ENCODE data around the gene CFAP99. TPM values are rescaled to one million over a fixed set of nuclear protein-coding genes. Genes with fewer than 3 reads are reported as not detected.
A peak's percentile ranks its signal among the peaks of the same experiment; 100 is the strongest.
"Not testable (repeated sequence)": the region's sequence is repeated elsewhere in the genome, so short reads cannot be mapped to it uniquely, and the experiment has no call there.

CFAP99 gene
- total and polyA plus RNA-seq, 5 experiments from 2014 or later, result 0.05 TPM; not detected in 4

GRCh38 chr4:2383220-2383631, 35.5 kb upstream of the CFAP99 start:
- H3K9me3 Mint-ChIP-seq, H3K27ac Mint-ChIP-seq, H3K4me3 Mint-ChIP-seq, H3K36me3 Mint-ChIP-seq, H3K4me1 Mint-ChIP-seq, H3K27me3 Mint-ChIP-seq, POLR2A ChIA-PET, DNase-seq, ATAC-seq: not testable (repeated sequence)

- POLR2A ChIA-PET, result no interaction called here
- Mint-ChIP-seq H3K27me3 (peaks cover 0 to 5% (median 0%) of the 10 kb centered on the region in 5 donors), H3K4me3 (no peak overlapping the region), H3K27ac (peak overlapping the region in 1 of 10 donors; percentile 33), H3K36me3 (peaks cover 0 to 5% (median 4%) of the 10 kb centered on the region in 3 donors), H3K9me3 (peaks cover 0 to 8% (median 0%) of the 10 kb centered on the region in 9 donors), H3K4me1 (peaks cover 0 to 5% (median 1%) of the 10 kb centered on the region in 4 donors)
- ATAC-seq, result no peak
- no peak for DNase-seq
These were observed 35.0 kb upstream of the CFAP99 start for GRCh38 chr4:2383760-2384159.

- Mint-ChIP-seq H3K27ac (peak overlapping the region in 1 of 10 donors; percentile 48), H3K36me3 (peaks cover 0 to 5% (median 4%) of the 10 kb centered on the region in 3 donors), H3K27me3 (peaks cover 0 to 10% (median 0%) of the 10 kb centered on the region in 5 donors), H3K9me3 (peaks cover 0 to 8% (median 0%) of the 10 kb centered on the region in 9 donors), H3K4me1 (peaks cover 0 to 8% (median 1%) of the 10 kb centered on the region in 4 donors), H3K4me3 (no peak overlapping the region)
- ATAC-seq, result no peak
- POLR2A ChIA-PET, result no interaction called here
- no peak for DNase-seq
These were observed 34.5 kb upstream of the CFAP99 start for GRCh38 chr4:2384245-2384644.

- DNase-seq (no peak), ATAC-seq (no peak)
These were observed 33.2 kb upstream of the CFAP99 start for GRCh38 chr4:2385516-2385915.

GRCh38 chr4:2386717-2387116, 32.0 kb upstream of the CFAP99 start:
- DNase-seq (no peak), ATAC-seq (no peak)
- POLR2A ChIA-PET, result no interaction called here
- H3K36me3 Mint-ChIP-seq, result no peaks in the 10 kb centered on the region
- H3K27me3 Mint-ChIP-seq, result peaks cover 4 to 30% (median 7%) of the 10 kb centered on the region in 5 donors
- no peak overlapping the region for H3K4me3 Mint-ChIP-seq
- H3K9me3 Mint-ChIP-seq, result no peaks in the 10 kb centered on the region
- H3K4me1 Mint-ChIP-seq, result peaks cover 6 to 23% (median 11%) of the 10 kb centered on the region in 4 donors
- no peak overlapping the region for H3K27ac Mint-ChIP-seq

More at GRCh38 chr4:2385516-2385915, 33.2 kb upstream of the CFAP99 start:
- H3K36me3 Mint-ChIP-seq, result peaks cover 0 to 5% (median 4%) of the 10 kb centered on the region in 3 donors
- peaks cover 0 to 20% (median 2%) of the 10 kb centered on the region in 5 donors for H3K27me3 Mint-ChIP-seq
- H3K4me1 Mint-ChIP-seq, result peaks cover 0 to 12% (median 3%) of the 10 kb centered on the region in 4 donors
- POLR2A ChIA-PET, result no interaction called here
- H3K4me3 Mint-ChIP-seq, result no peak overlapping the region
- peak overlapping the region in 4 of 10 donors; percentile 61 to 83 (median 66) for H3K27ac Mint-ChIP-seq
- peaks cover 0 to 8% (median 0%) of the 10 kb centered on the region in 9 donors for H3K9me3 Mint-ChIP-seq

- Mint-ChIP-seq H3K4me3 (no peak overlapping the region), H3K4me1 (peaks cover 7 to 25% (median 12%) of the 10 kb centered on the region in 4 donors), H3K36me3 (no peaks in the 10 kb centered on the region), H3K9me3 (no peaks in the 10 kb centered on the region), H3K27ac (peak overlapping the region in 1 of 10 donors; percentile 37), H3K27me3 (peaks cover 4 to 35% (median 9%) of the 10 kb centered on the region in 5 donors)
- no peak for DNase-seq
- POLR2A ChIA-PET, result no interaction called here
- ATAC-seq, result no peak
These were observed 31.5 kb upstream of the CFAP99 start for GRCh38 chr4:2387218-2387617.

- no peak for ATAC-seq
- no peak overlapping the region for H3K4me3 Mint-ChIP-seq
- H3K36me3 Mint-ChIP-seq, result no peaks in the 10 kb centered on the region
- H3K9me3 Mint-ChIP-seq, result no peaks in the 10 kb centered on the region
- peaks cover 11 to 29% (median 12%) of the 10 kb centered on the region in 4 donors for H3K4me1 Mint-ChIP-seq
- peaks cover 4 to 41% (median 9%) of the 10 kb centered on the region in 5 donors for H3K27me3 Mint-ChIP-seq
- POLR2A ChIA-PET, result interaction anchor here (0.6 kb wide), 1 partner anchor 69 kb away, joined by 3 read pairs; no protein-coding TSS in a partner anchor
- DNase-seq, result no peak
- H3K27ac Mint-ChIP-seq, result no peak overlapping the region
These were observed 30.9 kb upstream of the CFAP99 start for GRCh38 chr4:2387829-2388228.

- no peak overlapping the region for H3K4me3 Mint-ChIP-seq
- POLR2A ChIA-PET, result interaction anchor here (0.6 kb wide), 1 partner anchor 68 kb away, joined by 3 read pairs; no protein-coding TSS in a partner anchor
- no peaks in the 10 kb centered on the region for H3K36me3 Mint-ChIP-seq
- H3K27me3 Mint-ChIP-seq, result peaks cover 4 to 44% (median 9%) of the 10 kb centered on the region in 5 donors
- ATAC-seq (no peak), DNase-seq (no peak)
- H3K27ac Mint-ChIP-seq, result peak overlapping the region in 1 of 10 donors; percentile 17
- peaks cover 15 to 35% (median 19%) of the 10 kb centered on the region in 4 donors for H3K4me1 Mint-ChIP-seq
- no peaks in the 10 kb centered on the region for H3K9me3 Mint-ChIP-seq
These were observed 30.1 kb upstream of the CFAP99 start for GRCh38 chr4:2388429-2389182.

- peaks cover 16 to 45% (median 30%) of the 10 kb centered on the region in 4 donors for H3K4me1 Mint-ChIP-seq
- no peak for ATAC-seq
- H3K27ac Mint-ChIP-seq, result no peak overlapping the region
- no peaks in the 10 kb centered on the region for H3K9me3 Mint-ChIP-seq
- peaks cover 4 to 44% (median 9%) of the 10 kb centered on the region in 5 donors for H3K27me3 Mint-ChIP-seq
- no peak for DNase-seq
- no peak overlapping the region for H3K4me3 Mint-ChIP-seq
- POLR2A ChIA-PET, result no interaction called here
- no peaks in the 10 kb centered on the region for H3K36me3 Mint-ChIP-seq
These were observed 29.1 kb upstream of the CFAP99 start for GRCh38 chr4:2389691-2390090.

- no peaks in the 10 kb centered on the region for H3K36me3 Mint-ChIP-seq
- POLR2A ChIA-PET, result no interaction called here
- DNase-seq, result no peak
- H3K4me3 Mint-ChIP-seq, result no peak overlapping the region
- H3K27me3 Mint-ChIP-seq, result peaks cover 4 to 44% (median 12%) of the 10 kb centered on the region in 5 donors
- H3K27ac Mint-ChIP-seq, result peak overlapping the region in 1 of 10 donors; percentile 40
- no peak for ATAC-seq
- H3K4me1 Mint-ChIP-seq, result peaks cover 16 to 49% (median 32%) of the 10 kb centered on the region in 4 donors
- no peaks in the 10 kb centered on the region for H3K9me3 Mint-ChIP-seq
These were observed 28.6 kb upstream of the CFAP99 start for GRCh38 chr4:2390146-2390545.

GRCh38 chr4:2390784-2391421, 27.9 kb upstream of the CFAP99 start:
- Mint-ChIP-seq H3K9me3 (no peaks in the 10 kb centered on the region), H3K36me3 (no peaks in the 10 kb centered on the region), H3K4me3 (peak overlapping the region in 8 of 10 donors; percentile 36 to 79 (median 50)), H3K27ac (peak overlapping the region in 7 of 10 donors; percentile 4 to 78 (median 58)), H3K27me3 (peaks cover 4 to 44% (median 12%) of the 10 kb centered on the region in 5 donors), H3K4me1 (peaks cover 16 to 50% (median 33%) of the 10 kb centered on the region in 4 donors)
- POLR2A ChIA-PET, result no interaction called here
- ATAC-seq, result no peak
- no peak for DNase-seq

- H3K4me1 Mint-ChIP-seq, result peaks cover 25 to 51% (median 34%) of the 10 kb centered on the region in 4 donors
- POLR2A ChIA-PET, result interaction anchor here (1.3 to 1.4 kb wide), 2 partner anchors 19 to 75 kb away, joined by 4 to 6 read pairs; partner anchors contain the start of gene RNF4
- ATAC-seq, result peak; percentile 73 to 76
- H3K9me3 Mint-ChIP-seq, result no peaks in the 10 kb centered on the region
- H3K27ac Mint-ChIP-seq, result peak overlapping the region in 6 of 10 donors; percentile 15 to 75 (median 41)
- H3K36me3 Mint-ChIP-seq, result no peaks in the 10 kb centered on the region
- peaks cover 8 to 41% (median 14%) of the 10 kb centered on the region in 5 donors for H3K27me3 Mint-ChIP-seq
- peak overlapping the region; percentile 30 to 81 (median 63) for H3K4me3 Mint-ChIP-seq
- DNase-seq, result peak in 3 of 10 donors; percentile 25 to 36 (median 30)
These were observed 25.1 kb upstream of the CFAP99 start for GRCh38 chr4:2393353-2394270.

Measured in naive thymus-derived CD8-positive, alpha-beta T cell (primary cell).